OCI-LY7 (cell line): ENCODE measurements around the gene PTPRZ1. TPM values are rescaled to one million over a fixed set of nuclear protein-coding genes. Genes with fewer than 3 reads are reported as not detected.

ENCODE experiments used
- BruUV-seq: library from RNA; stranded (reverse); fragments of 400-500 nt; replicated peaks from 2 replicates; lab custom pipeline; 2021; lab: Mats Ljungman, UMichigan
- CTCF ChIA-PET: fragments of 300-600 bp; sonication (Branson Sonifier 250); formaldehyde crosslinking; loops from one replicate; lab custom pipeline; 2022; ENCODE audit warnings: antibody characterized with exemption; ENCODE audit not compliant: unreplicated experiment; lab: Charles Lee
- POLR2A ChIA-PET: fragments of 300-600 bp; sonication (Branson Sonifier 250); formaldehyde crosslinking; loops from one replicate; lab custom pipeline; 2022; ENCODE audit warnings: antibody characterized with exemption; lab: Charles Lee
- DNase-seq: peaks from one replicate; pipeline ENCODE4 v3.0.0-alpha.2; 2015; ENCODE audit warnings: low spot score
- H2AFZ ChIP-seq: fragments of 200-600 bp; sonication (generic), shearing (Covaris generic); 2 replicates; pipeline ENCODE4 v1.6.1; 2014; ENCODE audit warnings: mild to moderate bottlenecking, antibody characterized with exemption, low read length, moderate library complexity
- H3K27ac ChIP-seq: fragments of 200-600 bp; sonication (generic); 2 replicates; pipeline ENCODE4 v1.5.1; 2014; ENCODE audit warnings: mixed run types, low read depth, mild to moderate bottlenecking, moderate library complexity, low read length, inconsistent platforms; ENCODE audit not compliant: poor library complexity, severe bottlenecking
- H3K36me3 ChIP-seq: fragments of 200-600 bp; sonication (generic); 2 replicates; pipeline ENCODE4 v1.6.1; 2014; ENCODE audit warnings: mild to moderate bottlenecking, antibody characterized with exemption, low read length, moderate library complexity, mixed read lengths; ENCODE audit not compliant: insufficient read depth
- H3K4me1 ChIP-seq: fragments of 200-600 bp; sonication (generic); 2 replicates; pipeline ENCODE4 v1.5.1; 2014; ENCODE audit warnings: mild to moderate bottlenecking, low read length; ENCODE audit not compliant: insufficient read depth, poor library complexity, severe bottlenecking
- H3K4me2 ChIP-seq: fragments of 200-600 bp; sonication (generic); 2 replicates; pipeline ENCODE4 v1.6.1; 2014; ENCODE audit warnings: mild to moderate bottlenecking, low read length
- H3K4me3 ChIP-seq: fragments of 200-600 bp; sonication (generic); 2 replicates; pipeline ENCODE4 v1.5.1; 2014; ENCODE audit warnings: mild to moderate bottlenecking, low read depth, low read length; ENCODE audit not compliant: poor library complexity, severe bottlenecking
- H3K79me2 ChIP-seq: fragments of 200-600 bp; sonication (generic); 2 replicates; pipeline ENCODE4 v1.6.1; 2016; ENCODE audit warnings: low read depth, mild to moderate bottlenecking, low read length, moderate library complexity, mixed read lengths; ENCODE audit not compliant: insufficient read depth
- H3K9me2 ChIP-seq: fragments of 200-600 bp; sonication (generic); 2 replicates; pipeline ENCODE4 v1.6.1; 2016; ENCODE audit warnings: mild to moderate bottlenecking, low read length, mixed read lengths; ENCODE audit not compliant: insufficient read depth
- H3K9me3 ChIP-seq: fragments of 200-600 bp; sonication (generic); 2 replicates; pipeline ENCODE4 v1.6.1; 2014; ENCODE audit warnings: mild to moderate bottlenecking, mixed run types, low read length, mixed read lengths
- H4K20me1 ChIP-seq: fragments of 200-600 bp; sonication (generic); 2 replicates; pipeline ENCODE4 v1.6.1; 2014; ENCODE audit warnings: mild to moderate bottlenecking, antibody characterized with exemption, low read length, moderate library complexity, mixed read lengths; ENCODE audit not compliant: insufficient read depth
- CTCF ChIP-seq: fragments of 200-600 bp; sonication (generic); conservative IDR thresholded peaks from 2 replicates; pipeline ENCODE4 v1.5.1; 2014; ENCODE audit warnings: mild to moderate bottlenecking, antibody characterized with exemption, low read length, moderate library complexity, mixed read lengths
- EZH2phosphoT487 ChIP-seq: fragments of 200-600 bp; sonication (generic); IDR thresholded peaks from 2 replicates; pipeline ENCODE4 v1.6.1; 2018; ENCODE audit warnings: low read depth, borderline replicate concordance, mild to moderate bottlenecking, mixed run types, antibody characterized with exemption, low read length, moderate library complexity, mixed read lengths
- intact Hi-C: fragments of 100-400 bp; cut with micrococcal nuclease; formaldehyde crosslinking; loops from one replicate; pipeline ENCODE4 v1.10.0; 2022; ENCODE audit not compliant: unreplicated experiment
- total RNA-seq, 2 experiments: library from RNA; depleted of rRNA in 1 of 2; stranded (reverse); fragments of >200 nt in 1 of 2; shearing (Covaris generic) in 1 of 2; gene quantifications; 2 replicates each; pipeline ENCODE4 v1.2.3, GENCODE V29; 2014 to 2022

PTPRZ1 gene
- total RNA-seq, 2 experiments from 2014 or later: not detected

DNA sequence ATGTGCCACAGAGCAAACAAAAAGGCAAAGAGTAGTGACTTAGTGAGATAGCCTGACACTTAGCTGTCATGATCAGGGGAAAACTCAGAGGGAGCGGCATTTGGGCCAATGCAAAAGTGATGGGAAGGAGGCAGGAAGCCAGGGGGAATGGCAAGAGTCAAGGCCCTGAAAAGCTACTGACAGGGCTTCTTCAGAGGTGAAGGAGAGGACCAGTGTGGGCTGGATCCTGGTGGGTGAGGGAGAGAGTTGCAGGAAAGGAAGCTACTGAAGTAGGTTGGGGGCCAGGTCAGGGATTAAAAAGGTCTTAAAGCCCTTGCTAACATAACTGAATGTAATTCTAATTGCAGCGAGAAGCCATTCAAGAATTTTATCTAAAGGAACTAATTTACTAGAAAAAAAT lies 154.1 kb downstream of the PTPRZ1 start:
- ChIA-PET POLR2A (no interaction called here), CTCF (no interaction called here)
- H3K9me2 ChIP-seq: no peaks in the 10 kb centered on the region
- no peak for DNase-seq
- no peaks in the 10 kb centered on the region for H3K9me3 ChIP-seq
- H3K36me3 ChIP-seq: no peaks in the 10 kb centered on the region
- BruUV-seq: no TSS peak
- H2AFZ ChIP-seq: no peak overlapping the region
- intact Hi-C loops: no loop called here
- no peaks in the 10 kb centered on the region for H4K20me1 ChIP-seq
- H3K27ac ChIP-seq: no peak overlapping the region
- H3K79me2 ChIP-seq: no peaks in the 10 kb centered on the region
- H3K4me2 ChIP-seq: no peak overlapping the region
- no peaks in the 10 kb centered on the region for H3K4me1 ChIP-seq
- no peak for TF ChIP-seq EZH2phosphoT487
- TF ChIP-seq CTCF: no peak
- no peak overlapping the region for H3K4me3 ChIP-seq

- Histone ChIP-seq H3K4me3 (no peak overlapping the region), H4K20me1 (no peaks in the 10 kb centered on the region), H3K27ac (no peak overlapping the region), H3K4me2 (no peak overlapping the region), H3K9me2 (no peaks in the 10 kb centered on the region), H3K36me3 (no peaks in the 10 kb centered on the region), H3K79me2 (no peaks in the 10 kb centered on the region), H3K4me1 (no peaks in the 10 kb centered on the region), H3K9me3 (no peaks in the 10 kb centered on the region), H2AFZ (no peak overlapping the region)
- ChIA-PET CTCF (no interaction called here), POLR2A (interaction anchor here (0.6 kb wide), 1 partner anchor 1730 kb away, joined by 3 read pairs; no protein-coding TSS in a partner anchor)
- intact Hi-C loops: no loop called here
- TF ChIP-seq CTCF (no peak), EZH2phosphoT487 (no peak)
- DNase-seq: no peak
- BruUV-seq: no TSS peak
Observed at GRCh38 chr7:122033641-122034040, 160.7 kb downstream of the PTPRZ1 start.

- no peaks in the 10 kb centered on the region for H3K4me1 ChIP-seq
- H2AFZ ChIP-seq: no peak overlapping the region
- no peaks in the 10 kb centered on the region for H3K36me3 ChIP-seq
- no peak overlapping the region for H3K4me3 ChIP-seq
- no peak for TF ChIP-seq CTCF
- no peak for TF ChIP-seq EZH2phosphoT487
- no peak overlapping the region for H3K27ac ChIP-seq
- H3K9me3 ChIP-seq: no peaks in the 10 kb centered on the region
- H3K4me2 ChIP-seq: no peak overlapping the region
- intact Hi-C loops: no loop called here
- no peaks in the 10 kb centered on the region for H3K79me2 ChIP-seq
- DNase-seq: no peak
- H4K20me1 ChIP-seq: no peaks in the 10 kb centered on the region
- H3K9me2 ChIP-seq: no peaks in the 10 kb centered on the region
- BruUV-seq: no TSS peak
- CTCF ChIA-PET: no interaction called here
- POLR2A ChIA-PET: no interaction called here
Observed at GRCh38 chr7:122035876-122036275, 162.9 kb downstream of the PTPRZ1 start.
